Esophagus (tissue), 2 donors: ENCODE data around the gene ASL. TPM values are rescaled to one million over a fixed set of nuclear protein-coding genes. Genes with fewer than 3 reads are reported as not detected.
"Not testable (repeated sequence)": the region's sequence is repeated elsewhere in the genome, so short reads cannot be mapped to it uniquely, and the experiment has no call there.

Source experiments
- H3K27ac ChIP-seq, 2 donors: one replicate each; pipeline ENCODE4 v1.5.1; 2013; ENCODE audit warnings: low read depth in 2 of 2, mild to moderate bottlenecking in 2 of 2, inconsistent platforms in 1 of 2, low read length in 1 of 2, moderate library complexity in 1 of 2
- H3K27me3 ChIP-seq, 2 donors: one replicate each; pipeline ENCODE4 v1.6.1; 2013; ENCODE audit warnings: low read length in 2 of 2, control low read depth in 1 of 2, mild to moderate bottlenecking in 1 of 2; ENCODE audit not compliant: insufficient read depth in 2 of 2, control insufficient read depth in 1 of 2
- H3K36me3 ChIP-seq, 2 donors: one replicate each; pipeline ENCODE4 v1.6.1; 2013; ENCODE audit warnings: low read length in 1 of 2; ENCODE audit not compliant: control insufficient read depth in 2 of 2, insufficient read depth in 2 of 2
- H3K4me1 ChIP-seq, 2 donors: one replicate each; pipeline ENCODE4 v1.6.1; 2013; ENCODE audit warnings: low read length in 1 of 2; ENCODE audit not compliant: control insufficient read depth in 2 of 2, insufficient read depth in 2 of 2
- H3K4me3 ChIP-seq, 2 donors: one replicate each; pipeline ENCODE4 v1.5.1; 2013; ENCODE audit warnings: low read length in 2 of 2, mild to moderate bottlenecking in 2 of 2, low read depth in 1 of 2, moderate library complexity in 1 of 2
- H3K9me3 ChIP-seq, 2 donors: one replicate each; pipeline ENCODE4 v1.6.1; 2013; ENCODE audit warnings: mild to moderate bottlenecking in 2 of 2, low read depth in 1 of 2, low read length in 1 of 2, moderate library complexity in 1 of 2; ENCODE audit not compliant: control insufficient read depth in 2 of 2, insufficient read depth in 1 of 2
- WGBS, 2 donors: extraction: QIAGEN DNeasy Blood & Tissue Kit; methylation state at CpG; one replicate each; pipeline ENCODE4 v1.1.7; 2013; 5-methylcytosine and 5-hydroxymethylcytosine counted together
- polyA plus RNA-seq, 2 donors: library from polyadenylated mRNA; stranded (reverse); fragments of 200-250 nt; gene quantifications; one replicate each; pipeline ENCODE4 v1.2.3, GENCODE V29; 2013
- donor health status: healthy with polysubstance abuse.
- donor health status: Bipolar disorder and iron deficiency.

Gene ASL
- polyA plus RNA-seq, 2 donors, result 25.8 to 31.6 TPM

DNA sequence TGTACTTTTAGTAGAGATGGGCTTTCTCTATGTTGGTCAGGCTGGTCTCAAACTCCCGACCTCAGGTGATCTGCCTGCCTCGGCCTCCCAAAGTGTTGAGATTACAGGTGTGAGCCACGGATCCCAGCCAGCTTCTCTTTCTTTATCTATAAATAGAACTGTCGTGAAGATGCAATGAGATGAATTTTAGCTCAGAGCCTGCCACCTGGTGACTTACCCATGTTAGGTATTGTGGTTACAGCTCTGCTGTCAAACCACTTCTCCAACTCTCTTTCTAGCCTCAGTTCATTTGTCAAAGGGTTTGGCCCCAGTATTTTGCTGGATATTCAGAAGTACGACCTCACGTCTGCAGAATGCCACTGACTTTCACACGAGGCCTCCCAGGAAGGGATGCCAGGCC is 3.4 kb upstream of the ASL start:
- 55 to 65% methylated on average over 7 of the region's 7 CpGs for WGBS, 2 donors
- H3K4me3 ChIP-seq, H3K4me1 ChIP-seq: not testable (repeated sequence)

DNA sequence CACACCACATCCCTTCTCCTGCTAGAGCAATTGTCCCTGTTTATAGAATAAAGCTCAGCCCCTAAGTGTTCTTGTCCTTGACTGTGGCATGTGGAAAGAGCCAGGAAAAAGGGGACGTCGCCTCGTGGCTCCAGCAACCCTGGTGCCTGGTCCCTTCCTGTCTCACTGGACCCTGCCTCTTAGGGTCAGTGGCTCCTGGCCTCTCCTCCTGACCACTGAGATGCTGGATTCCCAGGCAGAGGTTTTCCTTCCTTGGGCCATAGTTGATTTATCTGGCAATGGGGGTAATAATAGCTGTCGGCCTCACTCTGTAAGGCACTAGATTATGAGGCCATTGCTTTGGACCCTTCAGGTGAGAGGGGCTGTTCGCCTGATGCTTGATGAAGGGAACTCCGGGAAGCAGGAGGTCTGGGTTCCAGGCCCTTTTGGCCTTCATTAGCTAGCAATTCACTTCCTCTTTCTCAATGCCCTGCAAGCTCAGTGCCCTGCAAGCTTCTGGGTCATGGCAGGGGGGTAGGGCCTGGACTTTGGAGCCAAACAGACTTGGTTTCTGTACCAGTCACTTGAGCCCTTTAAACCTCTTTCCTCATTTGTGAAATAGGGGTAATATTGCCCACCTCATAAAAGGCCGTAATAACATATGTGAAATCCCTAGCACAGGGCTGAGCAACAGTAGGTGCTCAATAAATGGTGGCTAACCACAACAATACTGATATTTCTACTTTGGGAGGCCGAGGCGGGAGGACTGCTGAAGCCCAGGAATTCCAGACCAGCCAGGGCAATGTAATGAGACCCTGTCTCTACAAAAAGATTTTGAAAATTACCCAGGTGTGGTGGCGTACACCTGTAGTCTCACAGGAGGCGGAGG is 1.1 kb downstream of the ASL start:
- Histone ChIP-seq H3K4me3 (peak overlapping the region; percentile 87), H3K4me1 (peaks cover 0 to 7% of the 10 kb centered on the region in 2 donors), H3K27ac (no peak overlapping the region), H3K36me3 (peaks cover 0 to 6% of the 10 kb centered on the region in 2 donors), H3K27me3 (no peaks in the 10 kb centered on the region), H3K9me3 (no peaks in the 10 kb centered on the region)
- 69 to 73% methylated on average over 11 of the region's 11 CpGs for WGBS, 2 donors

More for the DNA sequence above, 3.4 kb upstream of the ASL start:
- not testable (repeated sequence) for H3K27me3 ChIP-seq, H3K9me3 ChIP-seq, H3K36me3 ChIP-seq, H3K27ac ChIP-seq

DNA sequence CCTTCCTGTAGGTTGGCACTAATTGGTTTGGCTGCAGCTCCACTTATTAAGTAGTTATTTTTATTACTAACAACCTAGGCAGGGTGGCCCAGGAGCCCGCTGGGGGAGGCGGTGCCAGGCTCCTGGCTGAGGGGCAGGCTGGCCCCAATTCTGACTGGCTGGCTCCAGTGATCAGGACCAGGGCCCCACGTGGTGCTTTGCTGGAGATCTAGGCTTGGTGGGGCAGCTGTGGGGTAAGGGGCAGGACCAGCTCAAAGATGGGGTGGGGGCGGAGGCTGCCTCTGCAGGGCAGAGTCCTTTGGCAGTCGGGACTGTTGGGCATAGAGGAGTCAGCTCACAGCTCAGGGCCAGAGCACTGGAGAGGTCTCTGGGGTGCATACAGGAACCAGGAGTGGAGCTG is 2.4 kb downstream of the ASL start:
- H3K4me1 ChIP-seq, result peaks cover 0 to 7% of the 10 kb centered on the region in 2 donors
- H3K27me3 ChIP-seq, result no peaks in the 10 kb centered on the region
- 77 to 86% methylated on average over 5 of the region's 5 CpGs for WGBS, 2 donors
- H3K4me3 ChIP-seq, result no peak overlapping the region
- peaks cover 7 to 10% of the 10 kb centered on the region in 2 donors for H3K36me3 ChIP-seq
- H3K27ac ChIP-seq, result no peak overlapping the region
- H3K9me3 ChIP-seq, result no peaks in the 10 kb centered on the region

DNA sequence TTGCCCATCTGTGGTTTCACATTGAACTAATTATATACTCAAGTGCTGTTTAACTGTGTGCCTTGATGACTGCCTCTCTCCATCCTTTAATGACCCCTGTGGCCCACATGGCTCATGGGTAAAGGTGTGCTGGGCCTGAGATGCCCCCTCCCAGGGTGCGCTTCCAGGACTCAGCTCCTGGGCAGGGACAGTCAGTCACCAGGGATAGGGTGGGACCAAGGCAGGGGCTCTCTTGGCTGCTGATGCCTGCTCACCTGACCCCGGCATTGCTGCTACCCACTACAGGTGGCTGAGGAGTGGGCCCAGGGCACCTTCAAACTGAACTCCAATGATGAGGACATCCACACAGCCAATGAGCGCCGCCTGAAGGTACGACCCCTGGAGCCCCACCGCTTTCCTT is 6.5 kb downstream of the ASL start:
- peaks cover 7 to 21% of the 10 kb centered on the region in 2 donors for H3K36me3 ChIP-seq
- no peak overlapping the region for H3K27ac ChIP-seq
- WGBS, 2 donors, result 97% methylated on average over 6 of the region's 6 CpGs
- H3K9me3 ChIP-seq, result no peaks in the 10 kb centered on the region
- no peak overlapping the region for H3K4me3 ChIP-seq
- H3K4me1 ChIP-seq, result peaks cover 0 to 3% of the 10 kb centered on the region in 2 donors
- no peaks in the 10 kb centered on the region for H3K27me3 ChIP-seq

DNA sequence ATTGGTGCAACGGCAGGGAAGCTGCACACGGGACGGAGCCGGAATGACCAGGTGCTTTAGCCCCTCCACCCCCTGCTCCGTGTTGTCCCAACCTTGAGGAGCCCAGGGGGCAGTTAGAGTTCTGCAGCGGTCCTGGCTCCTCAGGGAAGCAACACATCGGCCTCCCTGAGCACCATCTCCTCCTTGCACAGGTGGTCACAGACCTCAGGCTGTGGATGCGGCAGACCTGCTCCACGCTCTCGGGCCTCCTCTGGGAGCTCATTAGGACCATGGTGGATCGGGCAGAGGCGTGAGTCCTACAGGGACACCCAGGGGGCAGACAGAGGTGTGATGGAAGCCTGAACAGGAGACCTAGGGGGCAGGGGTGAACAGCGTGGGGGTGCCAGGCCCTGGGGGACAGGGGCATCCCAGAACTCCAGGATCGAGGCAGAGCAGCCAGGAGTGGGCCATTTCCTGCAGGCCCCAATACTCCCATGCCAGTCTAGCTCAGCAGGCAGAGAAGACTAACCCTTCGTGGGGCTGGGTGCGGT is 7.3 kb downstream of the ASL start:
- Histone ChIP-seq H3K36me3 (peaks cover 7 to 23% of the 10 kb centered on the region in 2 donors), H3K9me3 (no peaks in the 10 kb centered on the region), H3K4me3 (no peak overlapping the region), H3K4me1 (peaks cover 0 to 3% of the 10 kb centered on the region in 2 donors), H3K27ac (no peak overlapping the region), H3K27me3 (no peaks in the 10 kb centered on the region)
- 95 to 97% methylated on average over 16 of the region's 16 CpGs for WGBS, 2 donors

DNA sequence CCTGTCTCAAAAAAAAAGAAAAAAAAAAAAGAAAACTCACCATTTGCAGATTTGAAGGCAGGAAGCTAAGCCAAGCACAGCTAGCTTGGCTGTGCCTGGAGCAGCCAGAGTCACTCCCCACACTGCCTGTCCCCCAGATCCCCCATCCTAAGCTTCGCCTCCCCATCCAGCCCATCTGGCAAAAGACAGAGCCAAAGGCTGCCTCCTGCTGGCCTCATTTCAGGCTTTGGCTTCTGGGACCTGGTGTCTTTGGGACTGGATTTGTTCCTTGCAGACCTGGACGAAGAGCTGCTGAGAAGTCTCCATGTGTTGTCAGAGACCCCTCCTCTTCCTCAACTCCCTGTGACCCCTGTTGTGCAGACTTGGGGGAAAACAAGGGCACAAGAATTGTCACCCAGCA is 8.1 kb downstream of the ASL start:
- Histone ChIP-seq H3K4me1 (peaks cover 0 to 3% of the 10 kb centered on the region in 2 donors), H3K27me3 (no peaks in the 10 kb centered on the region), H3K27ac (no peak overlapping the region), H3K9me3 (no peaks in the 10 kb centered on the region), H3K36me3 (peaks cover 7 to 23% of the 10 kb centered on the region in 2 donors), H3K4me3 (no peak overlapping the region)
- 92 to 96% methylated on average over 2 of the region's 2 CpGs for WGBS, 2 donors

DNA sequence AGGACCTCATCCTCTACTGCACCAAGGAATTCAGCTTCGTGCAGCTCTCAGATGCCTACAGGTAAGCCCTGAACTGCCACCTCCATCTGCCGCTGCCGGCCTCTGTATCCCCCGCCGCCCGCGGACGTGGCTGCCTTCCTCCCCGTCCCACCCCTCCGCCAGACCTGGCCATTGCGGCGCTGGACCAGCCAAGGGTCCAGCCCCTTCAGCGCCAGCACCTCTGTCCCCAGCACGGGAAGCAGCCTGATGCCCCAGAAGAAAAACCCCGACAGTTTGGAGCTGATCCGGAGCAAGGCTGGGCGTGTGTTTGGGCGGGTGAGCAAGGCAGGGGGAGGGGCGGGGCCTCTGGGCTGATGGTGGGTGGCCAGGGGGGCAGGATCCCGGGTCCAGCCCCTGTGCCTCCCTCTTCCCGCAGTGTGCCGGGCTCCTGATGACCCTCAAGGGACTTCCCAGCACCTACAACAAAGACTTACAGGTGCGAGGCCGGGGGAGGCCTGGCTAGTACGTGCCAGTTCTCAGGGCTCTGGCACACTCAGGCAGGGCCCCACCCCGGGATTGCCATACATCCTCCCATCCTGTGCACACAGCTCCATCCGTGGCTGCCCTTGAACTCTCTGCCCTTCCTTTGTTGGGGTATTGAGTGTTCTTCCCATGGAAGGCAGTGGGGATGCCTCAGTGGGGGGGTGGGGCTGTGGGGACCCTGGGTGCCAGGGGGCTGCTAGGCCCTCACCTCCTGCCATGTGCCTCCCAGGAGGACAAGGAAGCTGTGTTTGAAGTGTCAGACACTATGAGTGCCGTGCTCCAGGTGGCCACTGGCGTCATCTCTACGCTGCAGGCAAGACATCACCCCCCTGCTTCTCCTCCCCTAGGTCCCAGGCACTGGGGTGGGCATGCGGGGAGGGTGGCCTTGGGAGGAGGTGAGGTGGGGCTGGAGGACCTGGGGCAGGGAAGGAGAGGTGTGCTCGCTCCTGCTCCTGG is 13.5 kb downstream of the ASL start:
- Histone ChIP-seq H3K27ac (no peak overlapping the region), H3K4me3 (no peak overlapping the region), H3K9me3 (no peaks in the 10 kb centered on the region), H3K27me3 (no peaks in the 10 kb centered on the region), H3K4me1 (peaks cover 0 to 5% of the 10 kb centered on the region in 2 donors), H3K36me3 (peaks cover 0 to 17% of the 10 kb centered on the region in 2 donors)
- WGBS, 2 donors, result 71 to 82% methylated on average over 31 to 32 of the region's 32 CpGs

DNA sequence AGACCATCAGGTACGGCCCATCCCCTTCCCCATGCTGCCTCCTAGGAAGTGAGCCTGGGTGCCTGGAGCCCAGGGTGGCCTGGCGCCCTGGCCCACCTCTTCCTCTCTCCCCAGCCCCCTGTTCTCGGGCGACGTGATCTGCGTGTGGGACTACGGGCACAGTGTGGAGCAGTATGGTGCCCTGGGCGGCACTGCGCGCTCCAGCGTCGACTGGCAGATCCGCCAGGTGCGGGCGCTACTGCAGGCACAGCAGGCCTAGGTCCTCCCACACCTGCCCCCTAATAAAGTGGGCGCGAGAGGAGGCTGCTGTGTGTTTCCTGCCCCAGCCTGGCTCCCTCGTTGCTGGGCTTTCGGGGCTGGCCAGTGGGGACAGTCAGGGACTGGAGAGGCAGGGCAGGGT is 17.0 kb downstream of the ASL start:
- H3K4me1 ChIP-seq, result peaks cover 0 to 2% of the 10 kb centered on the region in 2 donors
- no peaks in the 10 kb centered on the region for H3K27me3 ChIP-seq
- 96% methylated on average over 19 of the region's 19 CpGs for WGBS, 2 donors
- peaks cover 0 to 9% of the 10 kb centered on the region in 2 donors for H3K36me3 ChIP-seq
- no peak overlapping the region for H3K27ac ChIP-seq
- no peaks in the 10 kb centered on the region for H3K9me3 ChIP-seq
- no peak overlapping the region for H3K4me3 ChIP-seq

DNA sequence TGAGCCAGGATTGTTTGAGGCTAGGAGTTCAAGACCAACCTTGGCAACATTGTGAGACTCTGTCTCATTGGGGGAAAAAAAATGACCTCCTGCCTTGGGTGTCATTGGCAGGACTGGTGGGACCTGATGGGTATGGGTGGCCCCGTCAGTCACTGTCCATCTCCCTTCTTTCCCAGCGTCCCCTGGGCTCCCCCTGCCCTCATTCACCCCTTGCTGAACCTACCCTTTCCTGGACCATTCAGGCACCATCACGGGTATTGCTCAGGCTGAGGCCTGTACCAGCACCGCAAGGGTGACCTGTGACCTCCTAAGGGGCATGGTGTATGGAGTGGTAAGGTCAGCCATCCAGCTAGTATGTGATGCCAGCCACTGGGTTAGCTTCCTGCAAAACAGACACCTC is 19.4 kb downstream of the ASL start:
- peaks cover 0 to 9% of the 10 kb centered on the region in 2 donors for H3K36me3 ChIP-seq
- no peaks in the 10 kb centered on the region for H3K9me3 ChIP-seq
- H3K4me3 ChIP-seq, result no peak overlapping the region
- H3K27ac ChIP-seq, result no peak overlapping the region
- H3K27me3 ChIP-seq, result no peaks in the 10 kb centered on the region
- WGBS, 2 donors, result 83 to 91% methylated on average over 4 of the region's 4 CpGs
- no peaks in the 10 kb centered on the region for H3K4me1 ChIP-seq
